ENCODE results near the gene PLCG1.

GRCh38 chr20:41091927-41092326 lies 45.4 kb upstream of the PLCG1 start:
- no peak for TF ChIP-seq POLR2A (IDR thresholded peaks at IDR 0.05)
- no peak for TF ChIP-seq CTCF (IDR thresholded peaks at IDR 0.05)
